ENCODE data around the gene TMEM45A.
"Not testable (repeated sequence)": the region's sequence is repeated elsewhere in the genome, so short reads cannot be mapped to it uniquely, and the experiment has no call there.

TMEM45A gene

DNA sequence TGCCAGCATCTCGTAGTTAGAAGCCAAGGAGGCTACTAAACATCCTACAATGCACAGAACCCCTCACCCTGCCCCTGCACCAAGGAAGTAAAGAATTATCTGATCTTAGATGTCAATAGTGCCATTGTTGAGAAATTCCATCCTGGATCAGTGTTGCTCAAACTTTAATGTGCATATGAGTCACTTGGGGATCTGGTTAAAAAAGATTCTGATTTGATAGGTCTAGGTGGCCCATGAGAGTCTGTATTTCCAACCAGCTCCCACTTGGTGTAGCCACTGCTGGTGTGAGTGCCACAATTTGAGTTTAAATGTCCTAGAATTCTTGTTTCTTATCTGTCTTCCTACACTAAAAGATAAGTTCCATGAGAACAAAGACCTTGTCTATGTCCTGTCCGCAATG is 43.7 kb downstream of the TMEM45A start:
- DNase-seq: no peak

- no peak for DNase-seq
Observed at GRCh38 chr3:100537646-100538338, 45.4 kb downstream of the TMEM45A start.

- no peak for DNase-seq
Observed at GRCh38 chr3:100538339-100538706, 45.9 kb downstream of the TMEM45A start.

DNA sequence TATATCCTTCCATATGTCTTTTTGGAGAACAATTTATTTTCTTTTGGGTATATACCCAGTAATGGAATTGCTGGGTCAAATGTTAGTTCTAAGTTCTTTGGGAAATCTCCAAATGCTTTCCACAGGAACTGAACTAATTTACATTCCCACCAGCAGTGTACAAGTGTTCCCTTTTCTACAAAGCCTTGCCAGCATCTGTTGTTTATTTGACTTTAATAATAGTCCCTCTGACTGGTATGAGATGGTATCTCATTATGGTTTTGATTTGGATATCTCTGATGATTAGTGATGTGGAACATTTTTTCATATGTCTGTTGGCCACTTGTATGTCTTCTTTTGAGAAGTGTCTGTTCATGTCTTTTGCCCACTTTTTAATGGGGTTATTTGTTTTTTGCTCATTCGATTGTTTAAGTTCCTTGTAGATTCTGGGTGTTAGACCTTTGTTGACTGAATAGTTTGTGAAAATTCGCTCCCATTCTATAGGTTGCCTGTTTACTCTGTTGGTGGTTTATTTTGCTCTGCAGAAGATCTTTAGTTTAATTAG is 48.4 kb downstream of the TMEM45A start:
- DNase-seq: no peak

DNA sequence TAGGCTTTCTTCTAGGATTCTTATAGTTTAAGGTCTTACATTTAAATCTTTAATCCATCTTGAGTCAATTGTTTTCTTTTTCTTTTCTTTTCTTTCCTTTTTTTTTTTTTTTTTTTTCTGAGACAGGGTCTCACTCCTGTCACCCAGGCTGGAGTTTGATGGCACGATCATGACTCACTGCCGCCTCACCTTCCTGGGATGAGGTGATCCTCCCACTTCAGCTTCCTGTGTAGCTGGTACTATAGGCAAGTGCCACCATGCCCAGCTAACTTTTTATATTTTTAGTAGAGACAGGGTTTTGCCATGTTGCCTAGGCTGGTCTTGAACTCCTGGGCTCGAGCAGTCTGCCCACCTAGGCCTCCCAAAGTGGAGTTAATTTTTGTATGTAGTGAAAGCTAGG is 49.0 kb downstream of the TMEM45A start:
- DNase-seq: not testable (repeated sequence)

DNA sequence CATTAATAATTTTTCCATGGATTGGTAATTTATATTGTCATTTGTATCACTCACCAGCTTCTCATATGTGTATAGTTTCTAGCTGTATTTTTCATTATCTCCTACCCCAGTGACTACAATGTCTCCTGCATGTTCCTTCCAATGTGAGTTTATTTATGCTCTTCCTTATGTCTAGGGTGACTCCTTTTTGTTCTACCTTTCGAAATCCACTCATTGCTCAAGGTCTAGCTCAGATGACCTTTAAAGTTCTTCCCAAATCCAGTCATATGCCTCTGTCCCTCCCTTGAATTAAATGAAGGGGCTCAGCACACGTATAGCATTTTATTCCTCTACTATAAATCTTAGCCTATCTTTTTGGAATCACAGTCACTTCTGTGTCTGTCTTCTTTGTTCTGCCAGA is 53.0 kb downstream of the TMEM45A start:
- no peak for DNase-seq

DNA sequence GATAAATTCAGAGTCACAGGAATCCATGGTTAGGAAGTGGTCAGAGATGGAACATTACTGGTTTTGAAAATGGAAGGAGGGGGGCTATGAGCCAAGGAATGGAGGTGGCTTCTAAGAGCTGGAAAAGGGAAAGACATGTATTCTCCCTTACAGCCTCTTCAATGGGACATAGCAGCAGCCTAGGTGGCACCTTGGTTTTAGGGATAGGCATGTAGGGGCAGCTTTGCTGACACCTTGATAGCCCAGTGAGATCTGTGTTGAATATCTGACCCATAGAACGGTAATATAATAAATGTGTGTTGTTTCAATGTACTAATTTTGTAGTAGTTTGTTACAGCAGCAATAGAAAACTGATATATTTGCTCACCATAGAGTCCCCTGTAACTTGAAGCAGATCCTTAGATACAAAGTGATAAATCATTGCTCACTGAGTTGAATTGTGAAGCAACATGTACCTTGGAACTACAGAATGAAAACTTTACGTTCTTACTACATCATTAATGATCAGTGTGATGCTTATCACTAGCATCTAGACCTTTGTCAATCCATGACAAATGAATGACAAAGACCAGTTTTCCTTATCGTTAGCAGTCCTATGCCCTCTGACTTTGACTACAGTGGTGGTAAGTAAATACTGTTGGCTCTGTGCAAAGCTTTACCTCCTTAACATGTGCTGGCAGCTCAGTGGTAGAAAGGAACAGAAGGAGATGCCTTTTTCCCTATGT is 53.8 kb downstream of the TMEM45A start:
- no peak for DNase-seq

GRCh38 chr3:100548053-100548452 is 55.6 kb downstream of the TMEM45A start:
- no peak for DNase-seq

GRCh38 chr3:100553618-100554372 is 61.4 kb downstream of the TMEM45A start:
- DNase-seq: no peak

GRCh38 chr3:100554373-100554676 is 61.9 kb downstream of the TMEM45A start:
- no peak for DNase-seq

- DNase-seq: peak; percentile 31
Observed at GRCh38 chr3:100556673-100557310, 64.4 kb downstream of the TMEM45A start.

DNA sequence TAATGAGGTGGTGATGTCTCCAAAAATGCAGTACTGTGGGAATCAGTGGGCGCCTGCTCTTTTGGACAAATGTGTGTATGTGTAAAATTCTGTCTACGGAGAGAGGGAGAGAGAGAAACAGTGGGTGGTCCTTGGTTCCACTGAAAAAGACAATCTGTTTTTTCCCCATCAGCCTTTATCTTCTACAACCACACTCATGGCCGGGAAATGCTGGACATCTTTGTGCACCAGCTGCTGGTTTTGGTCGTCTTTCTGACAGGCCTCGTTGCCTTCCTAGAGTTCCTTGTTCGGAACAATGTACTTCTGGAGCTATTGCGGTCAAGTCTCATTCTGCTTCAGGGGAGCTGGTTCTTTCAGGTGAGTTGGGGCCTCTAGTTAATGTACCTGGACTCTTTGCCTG is 65.8 kb downstream of the TMEM45A start:
- no peak for DNase-seq

DNA sequence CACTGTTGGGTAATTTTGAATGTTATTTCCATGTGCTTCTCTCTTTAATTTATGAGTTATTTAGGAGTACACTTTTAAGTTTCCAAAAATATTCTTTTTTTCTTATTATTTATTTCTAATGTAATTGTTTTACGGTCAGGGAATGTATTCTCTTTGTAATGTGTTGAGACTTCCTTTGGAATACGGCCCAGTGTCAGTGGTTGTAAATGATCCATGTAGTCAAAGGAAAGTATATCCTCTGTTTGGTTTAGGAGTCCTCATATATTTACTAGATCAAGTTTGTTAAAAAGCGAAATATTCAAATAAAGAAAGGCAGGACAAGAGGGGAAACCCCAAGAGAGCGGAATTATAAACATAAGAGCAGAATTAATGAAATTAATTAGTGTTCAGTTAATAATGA is 68.0 kb downstream of the TMEM45A start:
- no peak for DNase-seq

DNA sequence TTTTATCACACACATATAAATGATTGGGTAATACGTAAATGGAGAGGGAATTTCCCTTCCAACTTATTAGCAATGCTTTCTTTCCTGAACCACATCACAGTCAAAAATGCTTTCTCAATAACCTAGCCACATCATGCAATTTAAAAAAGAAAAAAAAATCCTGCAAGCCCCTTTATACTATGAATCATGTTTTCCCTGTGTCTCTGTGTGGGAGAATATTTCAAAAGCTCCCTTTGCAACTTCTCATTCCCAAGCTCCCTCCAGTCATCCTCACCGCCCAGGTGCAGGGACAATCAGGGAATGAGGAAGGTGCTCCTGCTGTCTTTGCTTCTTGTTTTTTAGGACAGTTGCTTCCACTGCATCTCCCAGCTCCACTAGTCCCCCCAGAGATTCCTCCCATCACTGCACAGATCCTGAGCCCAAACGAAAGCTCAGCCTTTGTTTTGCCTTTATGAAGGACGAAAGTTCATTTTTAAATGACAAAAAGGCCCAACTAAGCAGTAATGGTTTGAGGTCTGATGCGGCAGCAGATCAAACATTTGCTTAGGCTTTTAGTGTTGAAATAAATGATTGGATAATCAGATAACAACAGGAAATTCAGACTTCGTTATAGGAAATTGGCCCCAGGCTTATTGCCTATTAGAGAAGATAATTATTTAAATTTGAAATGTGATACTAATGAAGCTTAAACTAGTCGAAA is 69.2 kb downstream of the TMEM45A start:
- peak; percentile 51 for DNase-seq

- no peak for DNase-seq
Observed at GRCh38 chr3:100562224-100562857, 69.9 kb downstream of the TMEM45A start.

GRCh38 chr3:100563228-100563627 is 70.8 kb downstream of the TMEM45A start:
- peak; percentile 71 for DNase-seq

- no peak for DNase-seq
Observed at GRCh38 chr3:100563652-100564211, 71.3 kb downstream of the TMEM45A start.

DNA sequence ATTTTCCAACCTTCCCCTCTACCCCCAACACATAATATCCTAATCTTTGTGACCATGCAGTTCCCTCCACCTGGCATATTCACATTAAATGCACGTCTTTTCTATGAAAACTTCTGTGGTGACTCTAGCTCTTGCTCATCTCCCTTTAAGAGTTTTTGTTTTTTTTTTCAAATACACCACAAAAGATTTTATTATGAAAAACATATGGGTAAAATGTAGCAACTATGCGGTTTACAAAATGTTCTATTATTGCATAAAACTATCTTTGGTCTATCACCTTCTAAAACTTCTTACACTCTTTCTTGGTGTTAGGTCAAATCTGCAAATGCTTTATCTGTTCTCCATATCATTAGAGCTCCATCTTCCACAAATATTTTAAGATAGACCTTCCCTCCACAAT is 78.4 kb downstream of the TMEM45A start:
- no peak for DNase-seq

- DNase-seq: no peak
Observed at GRCh38 chr3:100574536-100574935, 82.1 kb downstream of the TMEM45A start.

- no peak for DNase-seq
Observed at GRCh38 chr3:100575704-100576103, 83.3 kb downstream of the TMEM45A start.

- no peak for DNase-seq
Observed at GRCh38 chr3:100577382-100578008, 85.1 kb downstream of the TMEM45A start.
